NB4 (cell line): ENCODE data around the gene TUBGCP2.

Experiments
- CTCF ChIP-seq: IDR thresholded peaks from one replicate; pipeline ENCODE4 v1.5.1; 2012; ENCODE audit warnings: low read depth, low read length
- POLR2A ChIP-seq: IDR thresholded peaks from 2 replicates; pipeline ENCODE4 v1.6.1; 2011; ENCODE audit warnings: mild to moderate bottlenecking; ENCODE audit not compliant: insufficient read length; ENCODE audit errors: extremely low read depth

- TF ChIP-seq CTCF: no peak
- no peak for TF ChIP-seq POLR2A
Measured at GRCh38 chr10:133298466-133298865, 10.2 kb downstream of the TUBGCP2 start.
